EH (cell line): ENCODE results near the gene HSPD1.

Experiments used
- DNase-seq: peaks from one replicate; pipeline ENCODE4 v3.0.0-alpha.2; 2015; ENCODE audit warnings: low read depth

HSPD1 gene

GRCh38 chr2:197499594-197500502 lies at the start of gene HSPD1, which contains the start of gene HSPE1:
Gene HSPD1 (minus strand): TSS chr2:197499840. CDS start chr2:197498848, 992 bp downstream.
Gene HSPE1 (plus strand): TSS chr2:197500379. CDS start chr2:197500437, 58 bp downstream.
- DNase-seq, result peak; percentile 100

DNA sequence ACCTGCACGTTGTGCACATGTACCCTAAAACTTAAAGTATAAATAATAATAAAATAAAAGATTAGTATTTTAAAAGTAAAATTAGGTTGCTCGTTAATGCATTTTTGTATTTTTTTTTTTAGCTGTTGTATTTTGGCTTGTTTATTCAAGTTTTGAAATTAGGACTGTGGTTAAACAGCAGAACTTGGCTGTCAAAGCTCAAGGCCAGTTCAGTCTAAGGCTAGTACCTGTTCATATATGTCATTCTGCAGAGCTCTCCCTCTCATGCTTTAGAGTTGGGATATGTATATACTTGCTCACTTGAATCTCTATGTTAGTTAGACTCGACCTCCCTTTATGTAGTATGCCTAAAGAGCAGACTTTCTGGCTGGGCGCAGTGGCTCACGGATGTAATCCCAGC lies 48.9 kb upstream of the HSPD1 start:
- DNase-seq, result no peak

DNA sequence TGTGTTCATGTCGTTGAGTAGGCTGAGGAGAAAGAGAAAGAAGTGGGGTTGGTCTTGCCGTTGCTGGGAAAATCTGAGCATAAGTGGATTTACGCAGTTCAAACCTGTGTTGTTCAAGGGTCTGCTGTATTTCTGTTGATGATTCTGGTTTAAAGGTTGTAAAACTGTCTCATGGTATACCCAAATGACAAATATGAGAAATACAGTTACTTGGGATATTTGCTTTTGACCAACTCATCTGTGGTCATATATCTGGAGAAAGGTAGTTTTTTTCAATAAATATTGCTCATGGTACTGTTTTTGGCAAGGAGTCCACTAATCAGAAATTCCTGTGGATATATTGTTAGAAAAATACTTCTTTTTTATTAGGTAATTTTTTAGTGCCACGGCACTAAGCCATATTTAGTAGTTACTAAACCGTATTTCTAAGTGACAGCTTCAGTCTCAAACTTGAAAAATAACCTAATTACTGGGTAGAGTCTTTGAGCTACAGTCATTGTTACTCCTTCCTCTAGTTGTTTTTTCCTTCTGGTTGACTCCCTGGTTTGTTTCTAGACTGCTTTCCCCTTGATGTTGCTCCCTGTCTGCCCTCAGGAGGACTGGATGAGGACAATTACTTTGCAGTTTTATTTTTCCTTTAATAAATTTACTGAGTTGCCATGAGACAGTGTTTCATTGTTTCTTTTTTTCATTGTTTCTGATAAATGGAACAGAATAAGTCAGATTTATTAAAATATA lies 47.7 kb upstream of the HSPD1 start:
- DNase-seq, result no peak

GRCh38 chr2:197543206-197543605 lies 43.6 kb upstream of the HSPD1 start:
- no peak for DNase-seq

- DNase-seq, result no peak
These were observed 40.1 kb upstream of the HSPD1 start for GRCh38 chr2:197539734-197540133.

GRCh38 chr2:197538412-197538811 lies 38.8 kb upstream of the HSPD1 start:
- DNase-seq, result peak; percentile 37

DNA sequence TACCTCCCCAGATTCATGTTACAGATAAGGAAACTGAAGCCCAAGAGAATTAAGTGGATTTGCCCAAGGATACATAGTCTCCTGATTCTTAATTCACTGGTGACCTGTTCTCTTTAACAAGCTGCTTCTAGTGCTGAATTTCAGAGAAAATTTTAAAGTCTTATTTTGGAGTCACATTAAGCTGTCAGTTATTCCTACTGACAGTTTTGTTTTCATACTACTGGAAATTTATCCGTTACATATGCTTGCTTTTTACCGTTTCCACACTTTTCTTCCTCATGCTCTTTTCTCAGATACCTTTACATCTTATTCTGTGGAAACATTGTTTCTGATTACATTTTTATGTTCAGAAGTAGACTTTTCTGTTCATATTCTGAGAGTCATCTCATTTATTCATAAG lies 17.5 kb upstream of the HSPD1 start:
- no peak for DNase-seq

DNA sequence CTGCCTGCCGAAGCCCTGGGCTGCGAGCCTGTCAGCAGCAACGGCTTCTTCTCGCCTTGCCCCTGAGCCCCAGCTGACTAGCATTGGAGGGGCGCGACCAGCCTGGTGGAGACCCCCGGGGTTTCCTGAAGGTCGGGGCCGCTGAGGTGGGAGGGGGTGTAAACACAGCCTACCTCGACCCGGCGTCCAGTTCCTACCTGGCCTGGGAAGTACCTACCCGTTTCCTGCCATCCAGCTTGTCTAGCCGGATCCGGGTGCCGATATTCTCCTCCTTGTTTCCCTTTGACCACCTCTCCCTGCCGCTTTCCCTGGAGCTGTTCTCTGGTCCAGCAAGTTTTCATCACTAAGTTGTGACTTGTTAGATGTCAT lies 16.7 kb upstream of the HSPD1 start:
- DNase-seq, result peak; percentile 52

DNA sequence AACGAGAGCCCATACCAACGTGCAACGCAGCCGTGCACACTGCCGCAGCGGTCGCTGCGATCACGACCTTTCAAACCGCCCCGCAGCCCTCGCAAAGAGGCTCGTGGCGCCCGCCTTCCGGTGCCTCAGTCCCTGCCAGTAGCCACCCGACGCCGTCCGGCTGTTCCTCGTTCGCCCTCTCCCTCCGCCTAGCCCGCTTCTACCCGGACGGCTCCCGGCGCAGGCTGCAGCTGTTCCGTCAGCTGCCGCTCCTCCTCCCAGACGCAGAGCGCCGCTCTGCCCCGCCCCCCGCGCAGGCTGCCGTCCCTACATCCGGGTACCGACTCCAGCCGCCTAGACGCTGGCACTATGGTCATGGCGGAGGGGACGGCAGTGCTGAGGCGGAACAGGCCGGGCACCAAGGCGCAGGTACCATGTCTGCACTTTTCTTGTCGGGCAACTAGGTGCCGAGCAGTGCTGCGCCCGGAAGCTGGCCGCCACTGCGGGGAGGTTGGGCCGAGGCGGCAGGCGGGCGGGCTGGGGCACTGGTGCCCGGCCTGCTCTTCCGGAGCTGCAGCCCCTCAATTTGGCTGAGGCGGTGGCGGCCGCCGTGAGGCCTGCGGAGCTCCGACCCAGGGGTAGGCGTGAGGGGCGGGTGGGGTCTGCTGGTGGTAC lies 16.2 kb upstream of the HSPD1 start, which contains the start of gene MOB4:
MOB4 (plus strand) TSS at position 328 of the 654 bp plus-strand sequence; CDS start at position 349, 21 bp downstream.
- DNase-seq, result peak; percentile 95

GRCh38 chr2:197515315-197515738 lies 15.7 kb upstream of the HSPD1 start:
- DNase-seq, result no peak

GRCh38 chr2:197514754-197515153 lies 15.1 kb upstream of the HSPD1 start:
- DNase-seq, result peak; percentile 21

DNA sequence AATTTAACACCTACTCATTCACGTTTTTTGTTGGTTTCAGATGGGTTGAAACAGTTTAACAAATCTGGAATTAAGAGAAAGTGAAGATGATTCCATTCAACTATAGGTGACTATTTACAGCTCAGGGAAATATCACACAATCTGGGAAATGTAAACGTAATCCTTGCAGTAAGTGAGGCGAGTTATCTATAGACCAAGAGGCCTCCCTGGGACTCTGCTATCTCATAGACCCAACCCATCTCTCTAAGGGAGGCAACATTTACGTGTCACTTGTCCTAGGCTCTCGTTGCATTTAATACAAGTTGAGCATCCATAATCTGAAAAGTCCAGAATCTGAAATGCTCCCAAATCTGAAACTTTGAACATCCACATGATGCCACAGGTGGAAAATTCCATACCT lies 14.3 kb upstream of the HSPD1 start:
- DNase-seq, result no peak

DNA sequence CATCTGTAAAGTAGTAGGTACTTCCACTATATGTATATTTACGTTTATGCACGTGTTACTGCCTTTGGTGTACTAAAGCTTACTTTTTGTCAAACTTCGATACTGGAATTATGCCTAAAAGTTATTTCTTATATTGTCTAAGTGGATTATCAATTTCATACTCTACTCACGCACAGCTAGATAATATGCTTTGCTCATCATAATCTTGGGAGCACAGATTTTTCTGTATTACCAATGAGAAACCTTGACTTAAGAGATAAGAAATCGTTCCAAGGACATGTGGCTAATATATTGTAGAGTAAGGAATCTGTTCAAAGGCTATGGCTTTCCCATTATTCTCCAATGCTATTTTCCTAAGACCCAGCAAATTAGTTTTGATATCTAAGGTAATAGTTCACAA lies 7.0 kb upstream of the HSPD1 start:
- DNase-seq, result no peak

GRCh38 chr2:197504512-197504911 lies 4.9 kb upstream of the HSPD1 start:
- DNase-seq, result no peak

GRCh38 chr2:197504000-197504399 lies 4.4 kb upstream of the HSPD1 start:
- no peak for DNase-seq

- no peak for DNase-seq
These were observed 3.0 kb upstream of the HSPD1 start for GRCh38 chr2:197502685-197503084.

DNA sequence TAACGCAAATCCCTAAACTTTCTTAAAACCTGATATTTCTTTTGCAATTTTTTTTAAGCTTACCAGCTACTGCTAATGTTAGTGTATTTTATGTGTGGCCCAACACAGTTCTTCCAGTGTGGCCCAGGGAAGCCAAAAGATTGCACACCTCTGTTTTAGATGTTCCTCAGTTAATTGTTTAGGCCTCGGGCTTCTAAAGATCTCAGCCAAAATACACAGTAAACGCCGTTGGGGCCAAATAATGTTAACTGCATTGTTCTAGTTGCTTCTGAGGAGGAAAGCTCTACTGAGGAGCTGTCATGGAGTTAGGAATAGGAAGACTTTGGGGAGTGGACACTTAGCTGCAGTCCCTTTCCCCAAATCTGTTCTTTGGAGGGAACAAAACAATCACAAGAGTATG lies 2.6 kb upstream of the HSPD1 start:
- no peak for DNase-seq

DNA sequence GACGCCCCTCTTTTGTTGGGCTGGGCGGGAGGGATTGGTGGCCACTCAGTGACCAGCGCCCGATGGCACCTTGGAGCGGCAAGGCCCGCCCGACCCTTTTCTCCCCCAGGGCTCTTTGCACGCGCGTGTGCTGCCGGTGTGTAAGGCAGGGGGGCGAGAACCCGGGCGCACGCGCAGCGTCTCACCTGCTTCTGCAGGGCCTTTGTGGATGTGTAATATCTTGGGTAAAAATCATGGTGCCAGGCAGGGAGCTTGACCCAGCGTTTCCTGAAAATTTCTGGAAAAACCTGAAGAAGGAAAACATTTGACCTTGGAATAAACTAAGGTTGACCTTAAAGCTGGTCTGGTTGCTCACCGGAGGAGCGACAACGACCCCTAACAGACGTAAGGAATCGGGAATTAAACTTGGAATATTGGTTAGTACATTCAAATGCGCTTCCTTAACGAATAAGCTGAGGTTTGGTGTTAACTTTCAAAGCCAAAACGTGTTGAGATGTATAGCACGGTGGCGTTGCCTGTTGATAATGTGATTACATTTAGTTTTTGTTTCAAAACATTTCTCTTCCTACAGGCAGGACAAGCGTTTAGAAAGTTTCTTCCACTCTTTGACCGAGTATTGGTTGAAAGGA lies 977 bp upstream of the HSPD1 start:
- peak; percentile 16 for DNase-seq

DNA sequence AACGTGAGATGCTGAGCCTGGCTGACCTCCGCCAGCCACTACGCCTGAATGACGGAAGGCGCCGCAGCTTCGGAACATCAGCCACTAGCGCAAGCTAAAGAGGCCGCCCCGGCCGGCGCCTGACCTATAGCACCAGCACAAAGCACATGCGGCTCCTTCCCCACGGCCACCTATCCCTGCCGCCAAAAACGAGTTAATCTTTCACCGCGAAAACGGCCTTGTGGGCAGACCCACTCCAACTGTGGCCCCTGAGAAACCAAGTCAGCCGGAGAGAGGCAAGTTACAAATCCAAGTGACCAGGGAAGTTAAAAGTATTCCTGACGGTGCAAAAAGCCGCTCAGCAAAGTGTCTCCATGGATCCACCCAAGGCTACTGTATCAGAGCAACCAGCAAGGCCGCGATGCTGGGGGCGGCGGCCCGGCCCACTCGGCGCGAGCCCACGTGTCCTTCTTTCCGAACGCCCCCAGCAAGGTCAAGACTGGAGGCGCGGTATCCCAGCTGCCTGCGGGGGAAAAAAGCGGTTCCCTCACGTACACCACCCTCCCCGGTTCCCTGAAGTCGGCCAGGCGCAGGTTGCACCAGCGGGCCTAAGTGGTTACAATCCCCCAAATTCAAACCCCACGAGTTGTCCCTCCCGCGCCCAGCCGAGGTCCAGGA lies 575 bp downstream of the HSPD1 start:
- DNase-seq, result peak; percentile 64

GRCh38 chr2:197498235-197498936 lies 1.3 kb downstream of the HSPD1 start:
- DNase-seq, result peak; percentile 14

GRCh38 chr2:197497326-197497725 lies 2.3 kb downstream of the HSPD1 start:
- no peak for DNase-seq
